Left lobe of liver (tissue), 2 donors: Measurements from ENCODE around the gene PTAR1. TPM values are rescaled to one million over a fixed set of nuclear protein-coding genes. Genes with fewer than 3 reads are reported as not detected.

ENCODE experiments used
- ATAC-seq: fragments of 200-7000 bp; cut with Tn5 transposase; one replicate; pipeline ENCODE4 v1.9.1; 2020; ENCODE audit warnings: mild to moderate bottlenecking, moderate library complexity
- DNase-seq: peaks from one replicate; pipeline ENCODE4 v3.0.0-alpha.2; 2020; ENCODE audit warnings: low spot score
- total RNA-seq: library from RNA; stranded (reverse); gene quantifications from one replicate; pipeline ENCODE4 v1.2.1, GENCODE V29; 2021
- donor health status: DM: no; HTN: no; CAD: no; lungs with moderate emphysema.
- donor health status: DM: no; HTN: yes; CAD: no.

PTAR1 gene
- total RNA-seq, 1 donor from 2014 or later = 23.1 TPM

DNA sequence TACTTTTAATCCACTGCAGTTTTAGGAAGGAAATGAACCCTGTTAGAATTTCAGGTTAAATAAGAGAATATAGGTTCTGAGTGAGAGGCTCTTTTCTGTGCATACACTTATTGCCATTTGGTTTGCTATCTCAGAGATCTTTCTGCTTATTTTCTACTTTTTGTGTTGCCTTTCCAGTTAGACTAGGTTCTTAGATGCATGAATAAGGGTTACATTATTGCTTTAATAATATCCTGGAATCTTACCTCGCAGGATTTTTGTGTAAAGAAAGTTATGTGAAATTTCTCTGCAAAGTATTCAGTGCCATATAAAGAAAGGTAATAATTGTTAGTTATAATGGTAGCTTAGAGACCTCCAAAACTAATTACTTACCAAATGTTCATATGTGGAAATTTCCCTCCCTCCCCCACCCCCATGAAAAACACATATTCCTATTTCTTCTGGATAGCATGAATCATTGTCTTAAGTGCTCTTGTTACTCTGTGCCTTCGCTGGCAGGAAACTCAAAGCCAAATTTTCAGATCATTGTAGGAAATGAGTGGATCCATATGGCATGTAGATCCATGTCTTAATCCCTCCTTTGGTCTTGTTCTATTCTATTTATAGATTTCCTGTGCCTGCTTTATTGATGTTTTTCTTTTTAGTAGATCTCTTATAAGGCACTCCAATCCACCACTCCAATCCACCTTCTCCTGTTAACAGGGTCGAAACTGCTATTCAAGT, 84.9 kb downstream of the PTAR1 start:
- DNase-seq = no peak

DNA sequence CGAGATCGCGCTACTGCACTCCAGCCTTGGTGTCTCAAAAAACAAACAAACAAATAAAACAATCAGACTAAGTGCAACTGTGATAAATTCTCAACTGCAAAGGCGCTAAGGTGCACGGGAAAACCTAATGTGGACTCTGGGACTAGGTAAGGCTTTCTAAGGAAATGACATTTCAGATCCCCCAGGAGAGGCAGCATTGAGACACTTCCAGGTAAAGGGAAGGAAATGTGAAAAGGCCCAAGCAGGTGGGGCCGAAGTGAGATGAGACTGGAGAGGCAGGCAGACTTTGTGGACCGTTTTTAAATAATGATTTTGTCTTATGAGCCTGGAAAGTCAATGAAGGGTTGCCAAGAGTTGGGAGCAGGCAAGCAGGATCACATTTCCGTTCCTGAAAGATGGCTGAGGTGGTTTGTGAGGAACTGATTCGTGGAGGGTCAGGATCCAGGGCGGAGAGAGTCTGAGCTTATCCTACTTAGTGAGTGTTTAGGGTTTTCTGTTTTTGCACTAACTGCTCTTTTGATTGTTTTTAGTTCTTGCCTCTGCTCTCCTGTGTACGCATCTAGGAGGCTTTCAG, 85.6 kb downstream of the PTAR1 start:
- ATAC-seq (no peak), DNase-seq (no peak)

More for the DNA sequence above, 84.9 kb downstream of the PTAR1 start:
- ATAC-seq = no peak

DNA sequence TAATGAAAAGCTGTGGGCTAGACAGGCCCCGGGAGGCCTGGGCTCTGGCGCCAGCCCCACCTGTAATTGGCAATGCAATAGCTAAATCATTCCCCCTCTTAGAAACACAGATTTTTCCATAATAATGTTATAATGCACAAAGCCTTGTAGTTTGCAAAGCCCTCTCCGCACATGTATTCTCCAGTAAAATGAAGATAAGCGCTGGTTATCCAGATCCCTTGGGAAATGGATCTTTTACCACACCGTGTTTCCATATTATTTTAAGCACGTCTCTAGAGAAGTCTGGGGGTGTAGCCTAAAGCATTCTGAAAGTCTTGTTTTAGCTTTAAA, 86.5 kb downstream of the PTAR1 start:
- no peak for DNase-seq

GRCh38 chr9:69672596-69673310, 87.1 kb downstream of the PTAR1 start:
- DNase-seq (peak; percentile 87), ATAC-seq (peak; percentile 80)

More for the DNA sequence above, 86.5 kb downstream of the PTAR1 start:
- ATAC-seq = no peak

DNA sequence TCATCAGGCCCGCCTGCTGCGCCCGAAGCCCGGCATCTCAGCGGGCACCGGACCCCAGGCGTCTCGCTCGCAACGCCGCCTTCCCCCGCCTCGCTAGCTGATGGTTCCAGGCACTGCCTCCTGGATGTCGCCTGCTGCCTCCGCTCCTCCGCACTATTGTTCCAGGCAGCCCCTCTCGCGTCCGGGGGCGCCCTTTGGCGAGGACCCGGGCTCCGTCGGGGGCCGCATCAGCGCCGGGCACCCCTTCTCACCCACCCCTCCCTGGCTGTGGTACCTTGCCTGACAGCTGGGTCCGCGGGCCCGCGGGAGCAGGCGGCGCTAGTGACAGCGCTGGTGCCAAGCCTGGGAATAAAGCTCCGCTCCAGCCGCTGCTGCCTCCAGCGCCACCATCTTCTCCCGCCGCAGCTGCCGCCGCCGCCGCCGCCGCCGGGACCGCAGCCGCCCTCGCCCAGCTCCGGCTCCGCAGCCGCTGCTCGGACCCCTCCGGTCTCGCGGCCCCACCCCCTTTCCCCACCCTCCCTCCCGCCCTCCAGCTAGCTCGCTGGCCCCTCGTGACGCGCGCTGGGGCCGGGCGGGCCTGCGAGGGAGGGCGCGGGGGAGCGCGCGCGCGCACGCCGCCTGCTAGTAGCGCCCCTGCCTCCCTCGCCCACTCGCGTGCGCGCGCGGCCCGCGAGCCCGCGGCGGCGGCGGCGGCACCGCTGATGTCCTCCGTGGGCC, 87.8 kb downstream of the PTAR1 start, which contains the start of gene APBA1:
Gene APBA1 (minus strand): TSS at position 493 of the 717 bp plus-strand sequence.
- ATAC-seq = peak; percentile 82

GRCh38 chr9:69671311-69671878, 88.4 kb downstream of the PTAR1 start:
- ATAC-seq (peak; percentile 29), DNase-seq (no peak)

More for the DNA sequence above, 87.8 kb downstream of the PTAR1 start, which contains the start of gene APBA1:
- DNase-seq = peak; percentile 82

- DNase-seq (no peak), ATAC-seq (no peak)
These were observed 92.5 kb downstream of the PTAR1 start for GRCh38 chr9:69667306-69667705.

DNA sequence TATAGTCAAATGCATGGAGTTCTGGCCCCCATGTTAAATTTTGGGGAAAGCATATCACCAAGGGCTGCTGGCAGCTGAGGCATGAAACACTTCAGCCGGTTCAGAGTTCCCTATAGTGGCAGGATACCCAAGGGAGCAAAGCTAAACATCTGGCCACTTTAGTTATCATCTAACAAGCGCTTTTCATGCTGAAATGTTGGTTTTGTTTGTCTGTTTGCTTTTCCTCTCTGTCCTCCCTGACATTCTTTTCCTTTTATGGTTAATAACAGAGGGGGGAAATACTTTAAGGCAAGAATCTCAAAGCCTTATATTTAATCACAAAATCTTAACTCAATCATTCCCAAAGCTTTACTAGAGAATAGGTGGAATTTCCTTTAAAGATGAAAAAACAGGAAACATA, 99.5 kb downstream of the PTAR1 start:
- ATAC-seq (peak; percentile 31), DNase-seq (no peak)

Other genes with a start within 250 kb of the PTAR1 start
- 19.7 TPM for gene APBA1, start 87.6 kb downstream of the PTAR1 start, total RNA-seq
- gene CFAP95, start 60.8 kb upstream of the PTAR1 start, total RNA-seq = not detected